ENCODE data around the gene SPATA45. TPM values are rescaled to one million over a fixed set of nuclear protein-coding genes. Genes with fewer than 3 reads are reported as not detected.
A peak's percentile ranks its signal among the peaks of the same experiment; 100 is the strongest.

Gene SPATA45
- total and polyA plus RNA-seq, 2 of the 8 experiments (the other 6 are each of a cell fraction or from before 2014, with no cell fraction given), result 0.21 to 0.65 TPM

GRCh38 chr1:212824201-212824600 lies 23.2 kb downstream of the SPATA45 start:
- Histone ChIP-seq H3K4me3 (ENCODE audit: extremely low read depth in 1 of 4, insufficient read depth in 2 of 4, low read depth in 3 of 4, low read length in 4 of 4) (no peak overlapping the region), H3K27me3 (replicated peaks in 1 of 4; ENCODE audit: control insufficient read depth in 3 of 4, extremely low read depth in 1 of 4, insufficient read depth in 3 of 4, low read length in 3 of 4) (no peaks in the 10 kb centered on the region), H3K56ac (replicated peaks; ENCODE audit: insufficient read length, low read depth, low read length) (no peak overlapping the region), H3K27ac (ENCODE audit: low read depth, low read length) (no peak overlapping the region), H2AK5ac (ENCODE audit: low read depth, low read length) (no peak overlapping the region; the same call in 1 of the 2 replicates), H2BK120ac (replicated peaks; ENCODE audit: low read depth, low read length) (no peak overlapping the region), H3K4me2 (ENCODE audit: insufficient read depth in 1 of 2, low read depth in 2 of 2, low read length in 2 of 2) (no peak overlapping the region), H3K79me1 (ENCODE audit: low read depth, low read length) (no peaks in the 10 kb centered on the region), H2AFZ (ENCODE audit: low read length) (no peak overlapping the region), H4K91ac (replicated peaks; ENCODE audit: insufficient read length, low read length) (no peak overlapping the region), H3K23ac (ENCODE audit: insufficient read length) (no peak overlapping the region), H3K23me2 (ENCODE audit: low read depth, low read length) (no peaks in the 10 kb centered on the region), H4K8ac (ENCODE audit: extremely low read depth, insufficient read depth, low read length) (no peak overlapping the region), H2BK15ac (ENCODE audit: low read length) (no peak overlapping the region), H3K36me3 (ENCODE audit: control insufficient read depth in 2 of 4, insufficient read depth in 4 of 4, low read length in 3 of 4) (no peaks in the 10 kb centered on the region; a peak in 1 of 8 replicates), H3K4ac (replicated peaks; ENCODE audit: insufficient read length, low read depth, low read length) (no peak overlapping the region), H3K9ac (replicated peaks in 1 of 4; ENCODE audit: extremely low read depth in 1 of 4, low read depth in 3 of 4, low read length in 3 of 4) (no peak overlapping the region), H3K79me2 (ENCODE audit: control insufficient read depth in 1 of 2, insufficient read depth in 2 of 2, low read length in 2 of 2) (no peaks in the 10 kb centered on the region), H3K14ac (ENCODE audit: insufficient read length) (no peak overlapping the region), H3K18ac (ENCODE audit: extremely low read depth, low read length) (no peak overlapping the region), H3K4me1 (replicated peaks in 1 of 4; ENCODE audit: control insufficient read depth in 3 of 4, insufficient read depth in 4 of 4, low read length in 3 of 4) (peaks cover 0 to 2% (median 0%) of the 10 kb centered on the region in 4 experiments; a peak in 1 of 7 replicates), H2BK20ac (ENCODE audit: low read length) (peak overlapping the region; percentile 61; the same call in 1 of the 2 replicates), H2BK5ac (ENCODE audit: low read depth, low read length) (no peak overlapping the region), H4K5ac (ENCODE audit: insufficient read length, low read depth, low read length) (no peak overlapping the region), H4K20me1 (replicated peaks in 1 of 2; ENCODE audit: control insufficient read depth in 1 of 2, insufficient read depth in 2 of 2, low read length in 2 of 2) (no peaks in the 10 kb centered on the region), H3K9me3 (ENCODE audit: insufficient read depth in 2 of 2, low read depth in 1 of 2, low read length in 1 of 2) (no peaks in the 10 kb centered on the region), H2BK12ac (ENCODE audit: low read depth, low read length) (peak overlapping the region; percentile 60; the same call in 1 of the 2 replicates)
- FAIRE-seq (no peak), DNase-seq (ENCODE audit: low read depth in 1 of 2, low spot score in 2 of 2) (no peak)
- WGBS, 2 experiments (ENCODE audit: extremely low coverage in 1 of 2, insufficient coverage in 1 of 2, insufficient read length in 1 of 2, insufficient replicate concordance in 2 of 2, low coverage in 1 of 2, low lambda C conversion rate in 2 of 2, missing lambda C conversion rate in 1 of 2), result 98% methylated on average over 15 of the region's 16 CpGs; no CpG with 5 or more reads in 1 of the 2 experiments
- TF ChIP-seq SIX5 (IDR thresholded peaks at IDR 0.05; ENCODE audit: low read depth, low read length) (no peak), ZNF274 (IDR thresholded peaks at IDR 0.05; ENCODE audit: borderline replicate concordance, extremely low read depth, low read length) (no peak), KDM5A (IDR thresholded peaks at IDR 0.05; ENCODE audit: low read length) (no peak), TAF1 (IDR thresholded peaks at IDR 0.05; ENCODE audit: low read depth, low read length) (no peak), SUZ12 (IDR thresholded peaks at IDR 0.05; ENCODE audit: low read length) (no peak), GTF2F1 (IDR thresholded peaks at IDR 0.05; ENCODE audit: borderline replicate concordance, low read depth, low read length) (no peak)
- POLR2A ChIA-PET (ENCODE audit: partially characterized antibody), result interaction anchor here (0.6 to 1.4 kb wide), 4 partner anchors 9 to 142 kb away, joined by 3 to 4 read pairs (median 3); no protein-coding TSS in a partner anchor
- CTCF ChIA-PET (ENCODE audit: partially characterized antibody), result interaction anchor here (1.4 to 1.9 kb wide), 3 partner anchors 9 to 29 kb away, joined by 3 to 7 read pairs (median 3); no protein-coding TSS in a partner anchor

All from H1 (cell line).